Natural killer cell (primary cell): ENCODE results near the gene SGIP1. TPM values are rescaled to one million over a fixed set of nuclear protein-coding genes. Genes with fewer than 3 reads are reported as not detected.

Experiments
- ATAC-seq, 3 donors: fragments of 150-1000 bp in 2 of 3; fragments of 200-7000 bp in 1 of 3; cut with Tn5 transposase; 1 replicate in 1 of 3; 2 replicates in 2 of 3; pipeline ENCODE4 v1.10.0; 2021; ENCODE audit warnings: mild to moderate bottlenecking in 2 of 3, moderate library complexity in 2 of 3
- DNase-seq, 2 donors: peaks; one replicate each; pipeline versions ENCODE4 v3.0.0 to v3.0.0-alpha.2; 2013 to 2021; ENCODE audit warnings: mixed read lengths in 1 of 2
- H3K27ac ChIP-seq: one replicate; pipeline ENCODE4 v1.5.1; 2013; ENCODE audit warnings: mild to moderate bottlenecking, low read length
- H3K27me3 ChIP-seq: one replicate; pipeline ENCODE4 v1.6.1; 2013; ENCODE audit warnings: low read length; ENCODE audit not compliant: control insufficient read depth, insufficient read depth
- H3K36me3 ChIP-seq: one replicate; pipeline ENCODE4 v1.6.1; 2013; ENCODE audit warnings: low read length; ENCODE audit not compliant: control insufficient read depth, insufficient read depth
- H3K4me1 ChIP-seq: one replicate; pipeline ENCODE4 v1.6.1; 2013; ENCODE audit warnings: low read length; ENCODE audit not compliant: control insufficient read depth, insufficient read depth
- H3K4me3 ChIP-seq: one replicate; pipeline ENCODE4 v1.5.1; 2013; ENCODE audit warnings: low read length
- H3K9me3 ChIP-seq: one replicate; pipeline ENCODE4 v1.6.1; 2013; ENCODE audit warnings: low read length; ENCODE audit not compliant: control insufficient read depth, insufficient read depth
- H3K27ac Mint-ChIP-seq, 2 donors: one replicate each; pipeline ENCODE4 v1.8.0; 2022; ENCODE audit warnings: mild to moderate bottlenecking in 2 of 2, mixed read lengths in 2 of 2, moderate library complexity in 1 of 2
- H3K27me3 Mint-ChIP-seq, 2 donors: one replicate each; pipeline ENCODE4 v1.8.0; 2022; ENCODE audit warnings: low read depth in 2 of 2, mixed read lengths in 2 of 2
- H3K36me3 Mint-ChIP-seq: one replicate; pipeline ENCODE4 v1.8.0; 2022; ENCODE audit warnings: mixed read lengths
- H3K4me1 Mint-ChIP-seq, 2 donors: one replicate each; pipeline ENCODE4 v1.8.0; 2022; ENCODE audit warnings: mixed read lengths in 2 of 2
- H3K4me3 Mint-ChIP-seq: one replicate; pipeline ENCODE4 v1.8.0; 2022; ENCODE audit warnings: mild to moderate bottlenecking, moderate library complexity, mixed read lengths
- H3K9me3 Mint-ChIP-seq, 2 donors: one replicate each; pipeline ENCODE4 v1.8.0; 2022; ENCODE audit warnings: mixed read lengths in 2 of 2
- CTCF ChIP-seq: fragments of 200-600 bp; IDR thresholded peaks from one replicate; pipeline ENCODE4 v1.8.0; 2022; ENCODE audit warnings: antibody characterized with exemption
- WGBS: methylation state at CpG from one replicate; pipeline ENCODE4 v1.1.7; 2013; ENCODE audit warnings: missing lambda C conversion rate; ENCODE audit not compliant: insufficient coverage; 5-methylcytosine and 5-hydroxymethylcytosine counted together
- intact Hi-C: fragments of 100-400 bp; cut with micrococcal nuclease; formaldehyde crosslinking; loops from one replicate; pipeline ENCODE4 v1.14.2; 2022
- total RNA-seq, 4 donors: library from RNA; stranded (reverse); fragments of 120-200 nt in 1 of 4; gene quantifications; one replicate each; pipeline versions ENCODE4 v1.2.3 to v1.2.4, GENCODE V29; 2013 to 2022

The SGIP1 gene
- total RNA-seq, 3 donors from 2014 or later (not counting 1 experiment from before 2014, with no cell fraction given), result 0.05 TPM; not detected in 2

- H3K9me3 ChIP-seq, result no peaks in the 10 kb centered on the region
- TF ChIP-seq CTCF, result no peak
- ATAC-seq (no peak), DNase-seq (no peak)
- H3K27ac ChIP-seq, result no peak overlapping the region
- no peaks in the 10 kb centered on the region for H3K27me3 ChIP-seq
- H3K4me3 Mint-ChIP-seq, result no peak overlapping the region
- no peaks in the 10 kb centered on the region for H3K4me1 Mint-ChIP-seq
- H3K36me3 ChIP-seq, result no peaks in the 10 kb centered on the region
- no peaks in the 10 kb centered on the region for H3K4me1 ChIP-seq
- no peak overlapping the region for H3K4me3 ChIP-seq
- H3K27ac Mint-ChIP-seq, result no peak overlapping the region
- peaks cover 11% of the 10 kb centered on the region in 2 donors for H3K27me3 Mint-ChIP-seq
- H3K36me3 Mint-ChIP-seq, result no peaks in the 10 kb centered on the region
- intact Hi-C loops, result no loop called here
- H3K9me3 Mint-ChIP-seq, result no peaks in the 10 kb centered on the region
Measured at GRCh38 chr1:66506991-66507390, 27.0 kb upstream of the SGIP1 start.

GRCh38 chr1:66510407-66510806 lies 23.5 kb upstream of the SGIP1 start:
- TF ChIP-seq CTCF, result no peak
- Mint-ChIP-seq H3K27me3 (peaks cover 11 to 20% of the 10 kb centered on the region in 2 donors), H3K9me3 (peaks cover 0 to 2% of the 10 kb centered on the region in 2 donors), H3K27ac (no peak overlapping the region), H3K4me3 (no peak overlapping the region), H3K4me1 (no peaks in the 10 kb centered on the region), H3K36me3 (no peaks in the 10 kb centered on the region)
- no peak overlapping the region for H3K27ac ChIP-seq
- intact Hi-C loops, result no loop called here
- no peaks in the 10 kb centered on the region for H3K9me3 ChIP-seq
- H3K4me3 ChIP-seq, result no peak overlapping the region
- DNase-seq (no peak), ATAC-seq (no peak)
- 79% methylated on average over 6 of the region's 6 CpGs for WGBS
- H3K36me3 ChIP-seq, result no peaks in the 10 kb centered on the region
- no peaks in the 10 kb centered on the region for H3K27me3 ChIP-seq
- no peaks in the 10 kb centered on the region for H3K4me1 ChIP-seq

GRCh38 chr1:66511118-66511517 lies 22.8 kb upstream of the SGIP1 start:
- Histone ChIP-seq H3K4me3 (no peak overlapping the region), H3K27me3 (no peaks in the 10 kb centered on the region), H3K9me3 (no peaks in the 10 kb centered on the region), H3K27ac (no peak overlapping the region), H3K4me1 (no peaks in the 10 kb centered on the region), H3K36me3 (no peaks in the 10 kb centered on the region)
- intact Hi-C loops, result no loop called here
- WGBS, result 59% methylated on average over 1 of the region's 1 CpG
- Mint-ChIP-seq H3K4me3 (no peak overlapping the region), H3K4me1 (no peaks in the 10 kb centered on the region), H3K36me3 (no peaks in the 10 kb centered on the region), H3K27ac (no peak overlapping the region), H3K9me3 (peaks cover 0 to 2% of the 10 kb centered on the region in 2 donors), H3K27me3 (peaks cover 11 to 20% of the 10 kb centered on the region in 2 donors)
- TF ChIP-seq CTCF, result no peak
- DNase-seq (no peak), ATAC-seq (no peak)

- Mint-ChIP-seq H3K27ac (no peak overlapping the region), H3K36me3 (no peaks in the 10 kb centered on the region), H3K9me3 (peaks cover 0 to 2% of the 10 kb centered on the region in 2 donors), H3K27me3 (peaks cover 0 to 8% of the 10 kb centered on the region in 2 donors), H3K4me1 (no peaks in the 10 kb centered on the region), H3K4me3 (no peak overlapping the region)
- 74% methylated on average over 6 of the region's 6 CpGs for WGBS
- Histone ChIP-seq H3K36me3 (no peaks in the 10 kb centered on the region), H3K9me3 (no peaks in the 10 kb centered on the region), H3K4me3 (no peak overlapping the region), H3K27me3 (no peaks in the 10 kb centered on the region), H3K27ac (no peak overlapping the region), H3K4me1 (no peaks in the 10 kb centered on the region)
- DNase-seq (no peak), ATAC-seq (no peak)
- intact Hi-C loops, result no loop called here
- TF ChIP-seq CTCF, result no peak
Measured at GRCh38 chr1:66517959-66518358, 16.0 kb upstream of the SGIP1 start.
